Caco-2 (cell line): ENCODE data around the gene OTOS. TPM values are rescaled to one million over a fixed set of nuclear protein-coding genes. Genes with fewer than 3 reads are reported as not detected.

Experiments used
- BruUV-seq: library from RNA; stranded (reverse); fragments of 400-500 nt; replicated peaks from 2 replicates; lab custom pipeline; 2021; lab: Mats Ljungman, UMichigan
- CTCF ChIA-PET: fragments of 300-600 bp; sonication (Branson Sonifier 250); formaldehyde crosslinking; loops from one replicate; lab custom pipeline; 2022; ENCODE audit warnings: antibody characterized with exemption; lab: Charles Lee
- POLR2A ChIA-PET: fragments of 300-600 bp; sonication (Branson Sonifier 250); formaldehyde crosslinking; loops from one replicate; lab custom pipeline; 2022; ENCODE audit warnings: antibody characterized with exemption; lab: Charles Lee
- DNase-seq, 2 experiments: peaks; one replicate each; pipeline versions ENCODE4 v3.0.0 to v3.0.0-alpha.2; 2020 to 2022
- H3K27me3 ChIP-seq: replicated peaks from 2 replicates; pipeline ENCODE4 v1.6.0; 2011; ENCODE audit warnings: low read length; ENCODE audit not compliant: control insufficient read depth, insufficient read depth
- H3K36me3 ChIP-seq: 2 replicates; pipeline ENCODE4 v1.5.1; 2011; ENCODE audit warnings: low read length; ENCODE audit not compliant: control insufficient read depth, insufficient read depth
- H3K4me1 ChIP-seq: fragments of 250-450 bp; sonication (Bioruptor Pico); 2 replicates; pipeline ENCODE4 v1.5.1; 2020; ENCODE audit warnings: mild to moderate bottlenecking
- H3K4me3 ChIP-seq: 2 replicates; pipeline ENCODE4 v1.5.1; 2011; ENCODE audit warnings: low read depth, mild to moderate bottlenecking, control low read depth, low read length
- H3K9me3 ChIP-seq: fragments of 250-450 bp; sonication (Bioruptor Pico); 2 replicates; pipeline ENCODE4 v1.5.1; 2020; ENCODE audit warnings: mild to moderate bottlenecking, moderate library complexity
- H3K27ac Mint-ChIP-seq: one replicate; pipeline ENCODE4 v1.8.0; 2022; ENCODE audit warnings: mixed read lengths; ENCODE audit not compliant: unreplicated experiment
- H3K27me3 Mint-ChIP-seq: one replicate; pipeline ENCODE4 v1.8.0; 2022; ENCODE audit warnings: mixed read lengths; ENCODE audit not compliant: insufficient read depth, unreplicated experiment
- H3K36me3 Mint-ChIP-seq: one replicate; pipeline ENCODE4 v1.8.0; 2022; ENCODE audit warnings: mild to moderate bottlenecking, mixed read lengths; ENCODE audit not compliant: insufficient read depth, unreplicated experiment
- H3K4me1 Mint-ChIP-seq: one replicate; pipeline ENCODE4 v1.8.0; 2022; ENCODE audit warnings: low read depth, mixed read lengths; ENCODE audit not compliant: unreplicated experiment
- H3K4me3 Mint-ChIP-seq: one replicate; pipeline ENCODE4 v1.8.0; 2022; ENCODE audit warnings: mild to moderate bottlenecking, moderate library complexity, mixed read lengths; ENCODE audit not compliant: unreplicated experiment
- H3K9me3 Mint-ChIP-seq: one replicate; pipeline ENCODE4 v1.8.0; 2022; ENCODE audit warnings: mixed read lengths; ENCODE audit not compliant: unreplicated experiment
- intact Hi-C: fragments of 100-400 bp; cut with micrococcal nuclease; formaldehyde crosslinking; loops from one replicate; pipeline ENCODE4 v1.10.0; 2022; ENCODE audit not compliant: unreplicated experiment
- total RNA-seq: library from RNA; stranded (reverse); gene quantifications from 2 replicates; pipeline ENCODE4 v1.2.3, GENCODE V29; 2022
- TF ChIP-seq, protein P1 (sequence below), 2 experiments: fragments of 200-600 bp in 1 of 2; IDR thresholded peaks; 1 replicate in 1 of 2; 2 replicates in 1 of 2; pipeline versions ENCODE4 v1.5.1 to v1.8.0; 2011 to 2022; ENCODE audit warnings: antibody characterized with exemption in 1 of 2, control low read depth in 1 of 2, inconsistent platforms in 1 of 2, low read depth in 1 of 2, low read length in 1 of 2, mild to moderate bottlenecking in 1 of 2, moderate library complexity in 1 of 2; ENCODE audit not compliant: insufficient read depth in 1 of 2, severe bottlenecking in 1 of 2, unreplicated experiment in 1 of 2

OTOS gene
- total RNA-seq, 1 experiment from 2014 or later = not detected

DNA sequence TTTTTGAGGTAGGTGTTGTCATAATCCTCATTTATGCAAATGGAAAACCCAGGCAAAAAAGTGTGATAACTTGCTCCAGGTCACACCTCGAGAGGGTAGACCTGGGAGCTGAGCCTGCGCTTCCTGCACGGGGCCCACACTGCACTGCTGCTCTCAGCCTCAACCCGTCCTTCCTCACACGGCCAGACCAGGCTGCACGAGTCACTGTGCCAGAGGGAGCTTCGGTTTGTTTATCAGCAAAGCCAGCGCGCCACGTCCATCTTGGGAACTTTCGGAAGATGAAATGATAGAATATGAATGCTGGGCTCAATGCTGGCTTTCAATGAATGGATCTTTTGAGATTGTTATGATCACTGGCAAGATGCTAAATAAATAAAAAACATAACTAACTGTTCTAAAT, 18.8 kb downstream of the OTOS start:
- no peaks in the 10 kb centered on the region for H3K9me3 ChIP-seq
- H3K4me3 Mint-ChIP-seq = no peak overlapping the region
- no peaks in the 10 kb centered on the region for H3K4me1 Mint-ChIP-seq
- no TSS peak for BruUV-seq
- peaks cover 6% of the 10 kb centered on the region for H3K27me3 Mint-ChIP-seq
- DNase-seq = no peak
- H3K36me3 ChIP-seq = no peaks in the 10 kb centered on the region
- no peak overlapping the region for H3K4me3 ChIP-seq
- H3K27me3 ChIP-seq = no peaks in the 10 kb centered on the region
- intact Hi-C loops = no loop called here
- H3K36me3 Mint-ChIP-seq = no peaks in the 10 kb centered on the region
- no peak overlapping the region for H3K27ac Mint-ChIP-seq
- TF ChIP-seq, protein P1, sequence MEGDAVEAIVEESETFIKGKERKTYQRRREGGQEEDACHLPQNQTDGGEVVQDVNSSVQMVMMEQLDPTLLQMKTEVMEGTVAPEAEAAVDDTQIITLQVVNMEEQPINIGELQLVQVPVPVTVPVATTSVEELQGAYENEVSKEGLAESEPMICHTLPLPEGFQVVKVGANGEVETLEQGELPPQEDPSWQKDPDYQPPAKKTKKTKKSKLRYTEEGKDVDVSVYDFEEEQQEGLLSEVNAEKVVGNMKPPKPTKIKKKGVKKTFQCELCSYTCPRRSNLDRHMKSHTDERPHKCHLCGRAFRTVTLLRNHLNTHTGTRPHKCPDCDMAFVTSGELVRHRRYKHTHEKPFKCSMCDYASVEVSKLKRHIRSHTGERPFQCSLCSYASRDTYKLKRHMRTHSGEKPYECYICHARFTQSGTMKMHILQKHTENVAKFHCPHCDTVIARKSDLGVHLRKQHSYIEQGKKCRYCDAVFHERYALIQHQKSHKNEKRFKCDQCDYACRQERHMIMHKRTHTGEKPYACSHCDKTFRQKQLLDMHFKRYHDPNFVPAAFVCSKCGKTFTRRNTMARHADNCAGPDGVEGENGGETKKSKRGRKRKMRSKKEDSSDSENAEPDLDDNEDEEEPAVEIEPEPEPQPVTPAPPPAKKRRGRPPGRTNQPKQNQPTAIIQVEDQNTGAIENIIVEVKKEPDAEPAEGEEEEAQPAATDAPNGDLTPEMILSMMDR (IDR thresholded peaks at IDR 0.05; ENCODE audit: insufficient read depth in 1 of 2, low read depth in 1 of 2, low read length in 1 of 2, severe bottlenecking in 1 of 2, unreplicated experiment in 1 of 2) = no peak
- H3K4me1 ChIP-seq = no peaks in the 10 kb centered on the region
- POLR2A ChIA-PET = no interaction called here
- CTCF ChIA-PET = no interaction called here
- H3K9me3 Mint-ChIP-seq = no peaks in the 10 kb centered on the region

DNA sequence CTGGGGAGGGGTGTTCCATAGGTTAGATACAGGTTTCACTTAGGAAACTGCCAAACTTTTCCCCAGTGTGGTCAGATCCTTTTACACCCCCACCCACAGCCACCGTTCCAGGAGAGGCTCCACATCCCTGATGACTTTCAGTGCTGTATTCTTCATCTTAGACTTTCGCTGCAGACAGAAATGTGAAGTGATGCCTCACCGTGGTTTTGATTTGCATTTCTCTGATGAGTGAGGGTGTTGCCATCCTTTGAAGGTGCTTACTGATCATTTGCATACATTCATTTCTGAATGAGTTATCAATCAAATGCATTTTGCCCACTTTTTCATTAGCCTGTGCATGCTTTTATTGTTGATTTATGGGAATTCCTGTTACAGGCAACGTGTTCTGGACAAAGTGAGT, 19.3 kb downstream of the OTOS start:
- intact Hi-C loops = no loop called here
- H3K27me3 Mint-ChIP-seq = peaks cover 8% of the 10 kb centered on the region
- no peak for DNase-seq
- H3K27ac Mint-ChIP-seq = no peak overlapping the region
- H3K36me3 Mint-ChIP-seq = no peaks in the 10 kb centered on the region
- no peak overlapping the region for H3K4me3 ChIP-seq
- no peaks in the 10 kb centered on the region for H3K9me3 Mint-ChIP-seq
- H3K27me3 ChIP-seq = no peaks in the 10 kb centered on the region
- no peaks in the 10 kb centered on the region for H3K9me3 ChIP-seq
- H3K4me1 Mint-ChIP-seq = no peaks in the 10 kb centered on the region
- H3K4me3 Mint-ChIP-seq = no peak overlapping the region
- BruUV-seq = no TSS peak
- ChIA-PET CTCF (no interaction called here), POLR2A (no interaction called here)
- TF ChIP-seq, protein P1 (IDR thresholded peaks at IDR 0.05; ENCODE audit: insufficient read depth in 1 of 2, low read depth in 1 of 2, low read length in 1 of 2, severe bottlenecking in 1 of 2, unreplicated experiment in 1 of 2) = no peak
- H3K4me1 ChIP-seq = no peaks in the 10 kb centered on the region
- no peaks in the 10 kb centered on the region for H3K36me3 ChIP-seq

DNA sequence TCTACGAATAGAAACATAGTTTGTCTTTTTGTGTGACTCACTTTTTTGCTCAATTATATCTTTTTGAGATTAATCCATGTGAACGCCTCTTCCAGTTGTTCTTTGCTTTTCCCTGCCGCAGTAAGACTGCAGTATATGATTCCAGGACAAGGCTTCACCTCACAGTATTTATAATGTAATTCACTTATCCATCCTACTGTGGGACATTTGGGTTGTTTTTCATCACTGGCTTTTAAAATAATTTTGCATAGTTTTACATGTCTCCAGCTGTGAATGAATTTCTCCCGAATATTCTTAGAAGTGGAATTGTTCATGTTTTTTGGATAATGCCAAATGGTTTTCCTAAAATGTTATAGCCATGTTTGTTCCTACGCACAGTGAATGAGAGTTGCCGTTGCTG, 26.2 kb downstream of the OTOS start:
- no peaks in the 10 kb centered on the region for H3K27me3 ChIP-seq
- POLR2A ChIA-PET = no interaction called here

More for the DNA sequence above, 26.2 kb downstream of the OTOS start:
- Histone ChIP-seq H3K9me3 (no peaks in the 10 kb centered on the region), H3K4me3 (no peak overlapping the region), H3K4me1 (no peaks in the 10 kb centered on the region), H3K36me3 (no peaks in the 10 kb centered on the region)
- intact Hi-C loops = no loop called here
- no peaks in the 10 kb centered on the region for H3K9me3 Mint-ChIP-seq
- no peaks in the 10 kb centered on the region for H3K4me1 Mint-ChIP-seq
- CTCF ChIA-PET = no interaction called here
- BruUV-seq = no TSS peak
- TF ChIP-seq, protein P1 (IDR thresholded peaks at IDR 0.05; ENCODE audit: insufficient read depth in 1 of 2, low read depth in 1 of 2, low read length in 1 of 2, severe bottlenecking in 1 of 2, unreplicated experiment in 1 of 2) = no peak
- H3K36me3 Mint-ChIP-seq = peaks cover 4% of the 10 kb centered on the region
- DNase-seq = no peak
- no peak overlapping the region for H3K4me3 Mint-ChIP-seq
- H3K27ac Mint-ChIP-seq = no peak overlapping the region
- H3K27me3 Mint-ChIP-seq = peaks cover 25% of the 10 kb centered on the region
